ENCODE data around the gene ROBO1. TPM values are rescaled to one million over a fixed set of nuclear protein-coding genes. Genes with fewer than 3 reads are reported as not detected.

Gene ROBO1
- total and polyA plus RNA-seq, 12 donors: 6.4 to 144 (median 43.9) TPM

GRCh38 chr3:78827618-78828017, 940.2 kb downstream of the ROBO1 start:
- no peak for TF ChIP-seq CTCF (IDR thresholded peaks at IDR 0.05)
- TF ChIP-seq POLR2A (IDR thresholded peaks at IDR 0.05): no peak
- DNase-seq: no peak
- intact Hi-C loops (cut with DNase I): no loop called here

GRCh38 chr3:78825858-78826215, 942.0 kb downstream of the ROBO1 start:
- Histone ChIP-seq H3K4me1 (replicated peaks in 1 of 2) (peaks cover under 1 to 1% of the 10 kb centered on the region in 2 donors), H3K36me3 (replicated peaks in 1 of 2) (no peaks in the 10 kb centered on the region), H3K27me3 (no peaks in the 10 kb centered on the region), H3K9me3 (replicated peaks in 1 of 3) (no peaks in the 10 kb centered on the region), H3K4me3 (no peak overlapping the region), H3K27ac (no peak overlapping the region)
- TF ChIP-seq POLR2A (IDR thresholded peaks at IDR 0.05) (no peak), CTCF (IDR thresholded peaks at IDR 0.05) (no peak)
- no peak for DNase-seq
- intact Hi-C loops (cut with DNase I): no loop called here

More at GRCh38 chr3:78827618-78828017, 940.2 kb downstream of the ROBO1 start:
- Histone ChIP-seq H3K36me3 (replicated peaks in 1 of 2) (no peaks in the 10 kb centered on the region), H3K27ac (no peak overlapping the region), H3K4me3 (no peak overlapping the region), H3K27me3 (no peaks in the 10 kb centered on the region), H3K4me1 (replicated peaks in 1 of 2) (no peaks in the 10 kb centered on the region), H3K9me3 (replicated peaks in 1 of 3) (no peaks in the 10 kb centered on the region)
- WGBS, 4 donors: 72 to 99% (median 88%) methylated on average over 4 of the region's 4 CpGs

GRCh38 chr3:78825118-78825857, 942.5 kb downstream of the ROBO1 start:
- WGBS, 4 donors: 54 to 59% (median 58%) methylated on average over 5 of the region's 5 CpGs

GRCh38 chr3:78823859-78824258, 943.9 kb downstream of the ROBO1 start:
- 68 to 94% (median 84%) methylated on average over 1 of the region's 1 CpG for WGBS, 4 donors
- Histone ChIP-seq H3K27me3 (no peaks in the 10 kb centered on the region), H3K27ac (no peak overlapping the region), H3K4me1 (replicated peaks in 1 of 2) (peaks cover 8 to 9% of the 10 kb centered on the region in 2 donors), H3K9me3 (replicated peaks in 1 of 3) (no peaks in the 10 kb centered on the region), H3K4me3 (no peak overlapping the region), H3K36me3 (replicated peaks in 1 of 2) (no peaks in the 10 kb centered on the region)
- DNase-seq: no peak
- TF ChIP-seq POLR2A (IDR thresholded peaks at IDR 0.05) (no peak), CTCF (IDR thresholded peaks at IDR 0.05) (no peak)
- intact Hi-C loops (cut with DNase I): no loop called here

More at GRCh38 chr3:78825118-78825857, 942.5 kb downstream of the ROBO1 start:
- no peaks in the 10 kb centered on the region for H3K36me3 ChIP-seq (replicated peaks in 1 of 2)
- no peak overlapping the region for H3K27ac ChIP-seq
- H3K9me3 ChIP-seq (replicated peaks in 1 of 3): no peaks in the 10 kb centered on the region
- H3K4me1 ChIP-seq (replicated peaks in 1 of 2): peaks cover 6 to 7% of the 10 kb centered on the region in 2 donors
- intact Hi-C loops (cut with DNase I): no loop called here
- no peaks in the 10 kb centered on the region for H3K27me3 ChIP-seq
- H3K4me3 ChIP-seq: no peak overlapping the region
- TF ChIP-seq CTCF (IDR thresholded peaks at IDR 0.05) (no peak), POLR2A (IDR thresholded peaks at IDR 0.05) (no peak)
- no peak for DNase-seq
